Mucosa of rectum (tissue), 2 donors: Measurements from ENCODE around the gene MUCL1.
"Not testable (repeated sequence)": the region's sequence is repeated elsewhere in the genome, so short reads cannot be mapped to it uniquely, and the experiment has no call there.

ENCODE experiments used
- H3K27ac ChIP-seq, 2 donors: one replicate each; pipeline ENCODE4 v1.7.0; 2013; ENCODE audit warnings: inconsistent platforms in 2 of 2, low read depth in 2 of 2, low read length in 2 of 2
- H3K27me3 ChIP-seq, 2 donors: one replicate each; pipeline ENCODE4 v1.7.0; 2013; ENCODE audit warnings: low read length in 2 of 2; ENCODE audit not compliant: control insufficient read depth in 2 of 2, insufficient read depth in 2 of 2
- H3K36me3 ChIP-seq, 2 donors: one replicate each; pipeline ENCODE4 v1.7.0; 2013; ENCODE audit warnings: low read length in 2 of 2; ENCODE audit not compliant: control insufficient read depth in 2 of 2, insufficient read depth in 2 of 2
- H3K4me1 ChIP-seq, 2 donors: one replicate each; pipeline ENCODE4 v1.7.0; 2013; ENCODE audit warnings: low read length in 2 of 2, mild to moderate bottlenecking in 1 of 2; ENCODE audit not compliant: control insufficient read depth in 2 of 2, insufficient read depth in 2 of 2
- H3K4me3 ChIP-seq, 2 donors: one replicate each; pipeline ENCODE4 v1.7.0; 2013; ENCODE audit warnings: low read length in 2 of 2
- H3K9ac ChIP-seq, 2 donors: one replicate each; pipeline ENCODE4 v1.7.0; 2013; ENCODE audit warnings: low read length in 2 of 2, low read depth in 1 of 2, mild to moderate bottlenecking in 1 of 2
- H3K9me3 ChIP-seq, 2 donors: one replicate each; pipeline ENCODE4 v1.7.0; 2013; ENCODE audit warnings: low read length in 2 of 2; ENCODE audit not compliant: control insufficient read depth in 2 of 2
- donor health status: healthy.
- donor health status: Normal muscosa, but diverticular disease.

MUCL1 gene

GRCh38 chr12:54861927-54862326 is 7.6 kb downstream of the MUCL1 start:
- no peaks in the 10 kb centered on the region for H3K27me3 ChIP-seq
- no peaks in the 10 kb centered on the region for H3K9me3 ChIP-seq
- H3K27ac ChIP-seq: no peak overlapping the region
- H3K4me3 ChIP-seq: no peak overlapping the region
- H3K4me1 ChIP-seq: no peaks in the 10 kb centered on the region
- H3K9ac ChIP-seq: no peak overlapping the region
- H3K36me3 ChIP-seq: no peaks in the 10 kb centered on the region

- H3K4me1 ChIP-seq: no peaks in the 10 kb centered on the region
- H3K9ac ChIP-seq: no peak overlapping the region
- no peak overlapping the region for H3K4me3 ChIP-seq
- no peaks in the 10 kb centered on the region for H3K9me3 ChIP-seq
- H3K27me3 ChIP-seq: no peaks in the 10 kb centered on the region
- no peaks in the 10 kb centered on the region for H3K36me3 ChIP-seq
- H3K27ac ChIP-seq: no peak overlapping the region
These were observed 9.8 kb downstream of the MUCL1 start for GRCh38 chr12:54863948-54864618.

- H3K36me3 ChIP-seq: no peaks in the 10 kb centered on the region
These were observed 11.5 kb downstream of the MUCL1 start for GRCh38 chr12:54865683-54866324.

GRCh38 chr12:54868690-54869089 is 14.4 kb downstream of the MUCL1 start:
- Histone ChIP-seq H3K27ac (no peak overlapping the region), H3K27me3 (no peaks in the 10 kb centered on the region), H3K9me3 (no peaks in the 10 kb centered on the region), H3K36me3 (no peaks in the 10 kb centered on the region), H3K9ac (no peak overlapping the region), H3K4me1 (no peaks in the 10 kb centered on the region), H3K4me3 (no peak overlapping the region)

More at GRCh38 chr12:54865683-54866324, 11.5 kb downstream of the MUCL1 start:
- no peak overlapping the region for H3K27ac ChIP-seq
- H3K9ac ChIP-seq: no peak overlapping the region
- H3K4me3 ChIP-seq: no peak overlapping the region
- H3K4me1 ChIP-seq: no peaks in the 10 kb centered on the region
- no peaks in the 10 kb centered on the region for H3K27me3 ChIP-seq
- no peaks in the 10 kb centered on the region for H3K9me3 ChIP-seq

- H3K4me1 ChIP-seq: no peaks in the 10 kb centered on the region
- peak overlapping the region in 1 of 2 donors; percentile 13 for H3K27ac ChIP-seq
- H3K4me3 ChIP-seq: no peak overlapping the region
- no peaks in the 10 kb centered on the region for H3K36me3 ChIP-seq
- H3K9me3 ChIP-seq: no peaks in the 10 kb centered on the region
- no peaks in the 10 kb centered on the region for H3K27me3 ChIP-seq
- H3K9ac ChIP-seq: no peak overlapping the region
These were observed 15.7 kb downstream of the MUCL1 start for GRCh38 chr12:54870048-54870447.

- Histone ChIP-seq H3K4me3 (no peak overlapping the region), H3K9me3 (no peaks in the 10 kb centered on the region), H3K4me1 (no peaks in the 10 kb centered on the region), H3K27me3 (no peaks in the 10 kb centered on the region), H3K9ac (no peak overlapping the region), H3K27ac (no peak overlapping the region), H3K36me3 (no peaks in the 10 kb centered on the region)
These were observed 16.3 kb downstream of the MUCL1 start for GRCh38 chr12:54870617-54871016.

- Histone ChIP-seq H3K9ac (no peak overlapping the region), H3K4me3 (no peak overlapping the region), H3K36me3 (no peaks in the 10 kb centered on the region), H3K27ac (no peak overlapping the region), H3K27me3 (no peaks in the 10 kb centered on the region), H3K9me3 (no peaks in the 10 kb centered on the region), H3K4me1 (no peaks in the 10 kb centered on the region)
These were observed 24.8 kb downstream of the MUCL1 start for GRCh38 chr12:54879150-54879549.

- Histone ChIP-seq H3K36me3 (no peaks in the 10 kb centered on the region), H3K4me1 (no peaks in the 10 kb centered on the region), H3K9me3 (no peaks in the 10 kb centered on the region), H3K27ac (no peak overlapping the region), H3K4me3 (no peak overlapping the region), H3K9ac (no peak overlapping the region), H3K27me3 (no peaks in the 10 kb centered on the region)
These were observed 25.3 kb downstream of the MUCL1 start for GRCh38 chr12:54879579-54879978.

- Histone ChIP-seq H3K27ac (no peak overlapping the region), H3K4me3 (no peak overlapping the region), H3K4me1 (no peaks in the 10 kb centered on the region), H3K9ac (no peak overlapping the region), H3K27me3 (no peaks in the 10 kb centered on the region), H3K9me3 (no peaks in the 10 kb centered on the region), H3K36me3 (no peaks in the 10 kb centered on the region)
These were observed 27.8 kb downstream of the MUCL1 start for GRCh38 chr12:54882079-54882478.

GRCh38 chr12:54882597-54882996 is 28.3 kb downstream of the MUCL1 start:
- H3K4me1 ChIP-seq, H3K27me3 ChIP-seq: not testable (repeated sequence)

More at GRCh38 chr12:54882597-54882996, 28.3 kb downstream of the MUCL1 start:
- not testable (repeated sequence) for H3K27ac ChIP-seq, H3K36me3 ChIP-seq, H3K4me3 ChIP-seq, H3K9me3 ChIP-seq, H3K9ac ChIP-seq
